ENCODE data around the gene PRRT1.
"Not testable (repeated sequence)": the region's sequence is repeated elsewhere in the genome, so short reads cannot be mapped to it uniquely, and the experiment has no call there.

Gene PRRT1

GRCh38 chr6:32187725-32188380, 36.1 kb upstream of the PRRT1 start:
- not testable (repeated sequence) for DNase-seq

GRCh38 chr6:32187009-32187709, 35.4 kb upstream of the PRRT1 start:
- DNase-seq, result no peak

GRCh38 chr6:32186151-32186840, 34.6 kb upstream of the PRRT1 start:
- not testable (repeated sequence) for DNase-seq

GRCh38 chr6:32185681-32186131, 34.0 kb upstream of the PRRT1 start:
- DNase-seq, result not testable (repeated sequence)

- DNase-seq, result no peak
Observed at GRCh38 chr6:32184084-32184640, 32.4 kb upstream of the PRRT1 start, which contains the start of gene AGER. TSS of gene AGER (minus strand) at chr6:32184253. CDS start at chr6:32184222, 31 bp downstream.

GRCh38 chr6:32183483-32184083, 31.8 kb upstream of the PRRT1 start:
- no peak for DNase-seq

- DNase-seq, result no peak
Observed at GRCh38 chr6:32183030-32183429, 31.3 kb upstream of the PRRT1 start.

- no peak for DNase-seq
Observed at GRCh38 chr6:32182555-32182981, 30.8 kb upstream of the PRRT1 start.

GRCh38 chr6:32181915-32182529, 30.3 kb upstream of the PRRT1 start:
- no peak for DNase-seq

GRCh38 chr6:32181148-32181702, 29.5 kb upstream of the PRRT1 start:
- DNase-seq, result no peak

- no peak for DNase-seq
Observed at GRCh38 chr6:32179766-32180405, 28.1 kb upstream of the PRRT1 start.

- no peak for DNase-seq
Observed at GRCh38 chr6:32178547-32179440, 27.1 kb upstream of the PRRT1 start.

- peak; percentile 97 for DNase-seq
Observed at GRCh38 chr6:32177788-32178546, 26.2 kb upstream of the PRRT1 start, which contains the start of gene RNF5. TSS of gene RNF5 (plus strand) at chr6:32178405. CDS start at chr6:32178512, 107 bp downstream.

GRCh38 chr6:32177183-32177787, 25.5 kb upstream of the PRRT1 start:
- no peak for DNase-seq

GRCh38 chr6:32176476-32177182, 24.9 kb upstream of the PRRT1 start:
- no peak for DNase-seq

GRCh38 chr6:32175711-32176475, 24.2 kb upstream of the PRRT1 start, which contains the start of gene AGPAT1:
TSS of gene AGPAT1 (minus strand) at chr6:32176084. CDS start at chr6:32171496, 4,588 bp downstream.
- DNase-seq, result peak; percentile 71

- DNase-seq, result no peak
Observed at GRCh38 chr6:32175322-32175710, 23.6 kb upstream of the PRRT1 start.

- no peak for DNase-seq
Observed at GRCh38 chr6:32174416-32174815, 22.7 kb upstream of the PRRT1 start.
